Inferior parietal cortex (tissue), 1 donor: ENCODE results near the gene GPATCH2.
"Not testable (repeated sequence)": the region's sequence is repeated elsewhere in the genome, so short reads cannot be mapped to it uniquely, and the experiment has no call there.

Source experiments
- DNase-seq: peaks from one replicate; pipeline ENCODE4 v3.0.0-alpha.2; 2016; ENCODE audit errors: extremely low spot score

GPATCH2 gene

GRCh38 chr1:217443845-217444244, 187.0 kb downstream of the GPATCH2 start:
- DNase-seq = no peak

DNA sequence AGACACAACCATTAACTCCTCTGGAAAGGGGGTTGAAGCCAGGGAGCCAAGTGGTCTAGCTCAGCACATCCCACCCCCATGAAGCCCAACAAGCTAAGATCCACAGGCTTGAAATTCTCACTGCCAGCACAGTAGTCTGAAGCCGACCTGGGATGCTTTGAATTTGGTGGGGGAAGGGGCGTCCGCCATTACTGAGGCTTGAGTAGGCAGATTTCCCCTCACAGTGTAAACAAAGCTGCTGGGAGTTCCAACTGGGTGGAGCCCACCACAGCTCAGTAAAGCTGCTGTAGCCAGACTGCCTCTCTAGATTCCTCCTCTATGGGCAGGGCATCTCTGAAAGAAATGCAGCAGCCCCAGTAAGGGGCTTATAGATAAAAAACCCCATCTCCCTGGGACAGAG, 193.5 kb downstream of the GPATCH2 start:
- no peak for DNase-seq

DNA sequence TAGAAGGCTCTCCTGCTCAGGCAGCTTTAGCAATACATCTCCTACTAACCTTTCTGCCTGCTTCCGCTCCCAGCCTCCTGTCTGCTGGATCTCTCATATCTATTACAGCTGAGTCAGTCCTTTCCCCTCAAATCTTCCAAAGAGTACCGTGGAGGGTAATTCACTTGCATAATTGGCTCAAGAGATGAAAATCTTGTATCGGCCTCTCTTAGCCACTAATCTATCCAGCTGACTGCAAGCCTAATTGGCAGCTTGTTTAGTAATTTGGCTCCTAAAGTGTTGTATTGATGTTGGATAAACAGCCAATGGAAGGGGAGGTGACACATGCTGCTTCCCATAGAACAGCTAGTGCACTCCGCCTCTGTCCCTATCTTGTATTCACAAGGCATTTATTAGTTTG, 195.7 kb downstream of the GPATCH2 start:
- no peak for DNase-seq

DNA sequence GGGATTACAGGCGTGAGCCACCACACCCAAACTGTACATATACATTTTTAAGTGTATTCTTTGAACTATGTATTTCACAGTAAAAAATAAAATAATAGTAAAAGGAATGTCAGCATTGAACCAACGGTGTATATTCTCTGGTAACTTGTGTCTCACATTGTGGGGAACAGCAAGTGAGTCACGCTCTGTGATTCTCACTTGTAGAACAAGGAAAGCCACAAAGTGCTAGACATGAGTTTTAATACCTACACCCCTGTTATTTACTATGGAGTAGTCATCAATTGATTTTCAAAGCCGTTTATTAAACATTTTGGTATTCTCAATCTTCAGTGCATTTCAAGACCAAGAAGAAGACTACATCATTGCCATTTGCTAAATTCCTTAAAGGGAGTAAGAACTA, 197.2 kb downstream of the GPATCH2 start:
- no peak for DNase-seq

DNA sequence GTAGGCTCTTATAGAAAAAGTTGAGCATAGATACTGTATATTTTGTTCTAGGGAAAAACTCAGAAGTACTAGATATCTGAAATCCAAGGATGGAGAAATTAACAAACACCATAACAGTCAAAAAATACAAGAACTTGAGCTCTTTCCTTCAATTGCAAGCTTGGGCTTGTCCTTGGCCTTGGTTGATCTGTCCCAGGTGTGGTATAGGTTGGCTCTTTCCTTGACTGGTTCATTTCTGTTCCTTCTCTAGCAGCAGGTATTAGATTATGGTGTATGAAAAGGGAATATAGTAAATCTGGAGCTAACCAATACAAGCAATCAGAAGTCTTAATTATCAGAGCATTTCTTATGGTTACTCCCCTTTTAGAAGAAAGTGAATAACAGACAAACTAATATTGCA, 198.6 kb downstream of the GPATCH2 start:
- no peak for DNase-seq

DNA sequence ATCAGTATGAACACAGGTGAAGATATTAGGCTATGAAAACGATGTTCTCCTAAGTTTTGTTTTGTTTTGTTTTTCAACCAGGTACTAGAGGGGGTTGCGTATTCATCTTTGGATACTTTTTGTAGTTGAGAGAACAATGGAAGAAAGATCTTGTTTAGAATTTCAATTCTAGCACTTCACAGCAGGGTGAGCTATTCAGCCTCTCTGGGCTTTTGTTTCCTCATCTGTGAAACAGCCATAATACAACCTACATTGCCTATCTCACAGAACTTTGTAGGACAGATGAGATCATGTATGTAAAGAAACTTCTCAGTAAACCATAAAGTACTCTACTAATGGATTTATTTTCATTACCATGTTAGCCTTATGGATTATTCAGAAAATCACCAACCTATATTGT, 199.5 kb downstream of the GPATCH2 start:
- no peak for DNase-seq

- DNase-seq = no peak
Observed at GRCh38 chr1:217425422-217425821, 205.5 kb downstream of the GPATCH2 start.

DNA sequence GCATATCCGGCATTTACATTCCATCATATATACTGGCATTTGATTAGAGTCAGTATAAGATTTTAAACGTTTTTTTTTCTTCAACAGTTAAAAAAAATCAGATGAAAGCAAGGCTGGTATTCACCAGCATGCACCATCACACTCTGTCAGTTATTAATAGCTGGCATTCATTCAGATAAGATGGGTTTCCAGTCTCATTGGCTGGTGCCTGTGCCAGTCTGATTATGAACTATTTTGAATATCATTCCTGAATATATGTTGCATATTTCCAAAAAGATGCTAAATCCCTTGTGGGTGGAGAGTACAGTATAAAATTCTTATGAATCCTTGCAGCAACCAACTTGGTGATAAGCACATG, 211.7 kb downstream of the GPATCH2 start:
- no peak for DNase-seq

DNA sequence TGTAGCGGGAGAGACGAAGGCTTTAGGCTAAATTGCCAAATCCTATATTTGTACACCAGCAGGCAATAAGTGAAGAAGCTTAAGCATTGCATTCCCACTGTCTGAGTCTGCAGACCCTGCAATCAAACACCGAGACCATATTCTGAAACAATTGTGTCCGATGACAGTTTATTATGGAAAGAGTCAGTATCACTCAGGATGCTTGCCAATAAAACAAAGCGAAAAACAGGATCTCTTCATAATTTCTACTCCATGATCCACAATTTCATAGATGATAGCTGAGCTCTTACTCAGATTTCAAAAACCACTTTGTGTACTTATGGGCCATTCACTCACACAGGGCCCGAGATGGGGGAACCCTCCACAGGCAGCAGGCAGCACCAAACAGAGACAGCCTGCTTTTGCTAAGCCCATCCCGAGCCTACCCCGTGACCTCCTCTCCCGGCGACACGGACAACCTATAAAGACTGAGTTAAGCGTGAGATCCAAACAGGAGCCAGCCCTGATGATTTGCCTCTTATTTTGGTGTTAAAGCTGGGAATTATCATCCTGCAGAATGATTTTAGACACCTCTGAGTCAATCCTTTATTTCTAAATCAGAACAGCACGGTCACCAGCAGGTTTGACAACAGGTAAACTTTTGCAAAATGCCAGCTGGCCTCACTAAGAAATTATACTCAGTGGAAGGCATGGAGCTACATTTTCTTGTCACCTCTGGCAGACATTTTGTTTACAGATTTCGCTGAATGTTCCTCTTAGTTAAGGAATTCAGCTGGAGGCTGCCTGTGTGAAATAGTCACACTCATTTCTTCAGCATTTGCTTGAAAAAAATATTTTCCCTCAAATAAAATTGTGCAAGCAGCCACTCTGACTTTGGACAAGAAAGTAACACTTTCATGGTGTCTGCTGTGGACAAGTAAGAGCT, 212.4 kb downstream of the GPATCH2 start:
- no peak for DNase-seq

GRCh38 chr1:217417363-217417762, 213.5 kb downstream of the GPATCH2 start:
- DNase-seq = no peak

GRCh38 chr1:217407534-217408001, 223.3 kb downstream of the GPATCH2 start:
- no peak for DNase-seq

DNA sequence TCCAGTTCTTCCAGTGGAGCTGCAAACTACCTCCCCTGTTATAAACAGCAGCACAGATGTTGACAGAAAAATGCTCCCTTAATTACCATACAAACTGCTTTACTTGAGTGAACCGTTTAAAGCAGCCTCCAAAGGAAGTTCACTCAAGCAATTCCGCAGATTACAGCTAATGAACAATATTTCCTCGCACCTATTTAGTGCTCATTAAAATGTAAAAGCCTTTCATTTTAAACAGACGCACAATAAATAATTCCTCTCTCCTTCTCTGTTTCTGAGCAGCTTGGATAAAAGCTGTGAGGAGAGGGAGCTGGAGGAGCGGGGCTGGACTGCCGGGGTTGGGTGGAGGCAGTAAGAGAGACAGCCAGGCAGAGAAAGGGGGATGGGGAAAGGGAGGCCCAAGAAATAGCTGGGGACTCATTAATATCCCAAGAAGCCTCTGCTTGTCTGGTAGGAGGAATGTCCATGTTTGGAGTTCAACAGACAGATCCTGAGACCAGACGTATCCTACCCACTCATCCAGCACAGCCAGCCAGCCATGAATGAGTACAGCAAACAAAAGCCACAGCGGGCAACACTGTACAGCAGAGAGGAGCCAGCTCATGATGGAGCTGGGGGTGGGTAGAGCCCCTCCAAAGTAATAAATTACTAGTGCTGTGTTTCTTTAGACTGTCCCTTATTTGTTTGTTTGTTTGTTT, 227.7 kb downstream of the GPATCH2 start:
- DNase-seq = no peak

- no peak for DNase-seq
Observed at GRCh38 chr1:217402301-217402700, 228.6 kb downstream of the GPATCH2 start.

DNA sequence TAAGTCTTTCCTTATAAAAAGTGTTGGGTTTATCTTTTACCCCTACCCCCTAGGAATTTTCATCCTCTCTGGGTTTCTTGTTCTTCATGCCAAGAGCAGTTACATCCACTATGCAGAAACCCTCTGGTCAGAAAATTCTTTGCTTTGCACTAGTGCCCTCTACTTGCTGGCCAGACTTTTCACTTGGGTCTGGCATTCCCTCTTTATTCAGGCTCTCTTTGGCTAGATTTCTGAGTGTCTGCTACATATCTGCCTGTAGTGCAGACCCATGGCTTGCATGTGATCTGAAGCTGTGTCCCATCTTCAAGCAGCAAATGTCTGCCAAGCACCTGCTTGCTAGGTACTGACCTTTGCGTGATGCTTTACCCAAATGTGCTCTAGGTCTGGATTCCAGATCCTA, 237.0 kb downstream of the GPATCH2 start:
- peak; percentile 27 for DNase-seq

DNA sequence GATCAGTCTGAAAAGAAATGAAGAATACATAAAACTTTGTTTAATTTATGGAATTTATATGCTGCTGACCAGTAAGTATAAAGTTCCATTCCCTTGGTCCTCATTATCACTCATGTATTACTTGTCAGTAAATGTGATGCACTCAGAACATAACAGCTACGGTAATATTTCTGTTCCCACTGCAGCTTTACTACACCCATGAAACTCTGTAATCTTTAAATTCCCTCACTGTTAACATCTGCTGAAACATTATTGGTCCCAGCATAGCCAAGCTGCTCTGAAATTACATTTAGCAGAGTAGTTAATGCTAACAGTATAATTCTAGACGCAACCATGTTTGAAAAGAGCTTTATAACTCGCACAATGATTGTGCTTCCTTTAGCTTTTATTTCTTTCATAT, 238.4 kb downstream of the GPATCH2 start:
- no peak for DNase-seq

- DNase-seq = no peak
Observed at GRCh38 chr1:217389895-217390294, 241.0 kb downstream of the GPATCH2 start.

DNA sequence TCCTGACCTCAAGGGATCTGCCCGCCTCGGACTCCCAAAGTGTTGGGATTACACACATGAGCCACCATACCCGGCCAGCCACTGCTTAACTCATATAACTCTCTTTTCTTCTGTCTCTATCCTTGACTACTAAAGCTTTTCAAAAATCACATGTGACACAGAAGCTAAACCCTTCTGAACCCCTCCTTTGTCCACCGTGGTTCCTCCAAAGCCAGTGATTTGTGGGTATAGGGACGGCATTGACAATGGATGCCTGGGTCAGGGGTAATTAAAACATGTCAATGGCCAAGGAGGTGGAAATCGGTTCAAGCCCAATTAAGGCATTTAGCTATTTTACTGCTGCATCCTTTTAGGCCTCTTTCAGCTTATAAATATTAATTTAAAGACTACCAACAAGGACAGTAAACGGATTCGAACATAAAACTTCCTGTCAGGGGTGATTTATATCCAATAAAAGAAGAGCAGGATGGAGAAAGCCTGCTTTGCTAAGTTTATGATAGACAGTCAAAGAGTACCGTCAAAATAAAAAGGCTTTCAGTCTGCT, 242.3 kb downstream of the GPATCH2 start:
- DNase-seq = no peak

DNA sequence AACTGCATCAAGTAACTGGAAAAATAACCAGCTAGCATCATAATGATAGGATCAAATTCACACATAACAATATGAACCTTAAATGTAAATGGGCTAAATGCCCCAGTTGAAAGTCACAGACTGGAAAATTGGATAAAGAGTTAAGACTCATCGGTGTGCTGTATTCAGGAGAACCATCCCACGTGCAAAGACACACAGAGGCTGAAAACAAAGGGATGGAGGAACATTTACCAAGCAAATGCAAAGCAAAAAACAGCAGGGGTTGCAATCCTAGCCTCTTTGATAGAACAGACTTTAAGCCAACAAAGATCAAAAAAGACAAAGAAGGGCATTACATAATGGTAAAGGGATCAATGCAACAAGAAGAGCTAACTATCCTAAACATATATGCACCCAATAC, 249.1 kb downstream of the GPATCH2 start:
- not testable (repeated sequence) for DNase-seq

- not testable (repeated sequence) for DNase-seq
Observed at GRCh38 chr1:217379804-217380203, 251.1 kb downstream of the GPATCH2 start.

GRCh38 chr1:217379336-217379735, 251.6 kb downstream of the GPATCH2 start:
- DNase-seq = no peak
